ENCODE data around the gene GPR158. TPM values are rescaled to one million over a fixed set of nuclear protein-coding genes. Genes with fewer than 3 reads are reported as not detected.

Gene GPR158
- total and polyA plus RNA-seq, 9 of the 15 experiments (the other 6 are each of a cell fraction or from before 2014, with no cell fraction given), result 4.0 to 7.6 (median 5.0) TPM

DNA sequence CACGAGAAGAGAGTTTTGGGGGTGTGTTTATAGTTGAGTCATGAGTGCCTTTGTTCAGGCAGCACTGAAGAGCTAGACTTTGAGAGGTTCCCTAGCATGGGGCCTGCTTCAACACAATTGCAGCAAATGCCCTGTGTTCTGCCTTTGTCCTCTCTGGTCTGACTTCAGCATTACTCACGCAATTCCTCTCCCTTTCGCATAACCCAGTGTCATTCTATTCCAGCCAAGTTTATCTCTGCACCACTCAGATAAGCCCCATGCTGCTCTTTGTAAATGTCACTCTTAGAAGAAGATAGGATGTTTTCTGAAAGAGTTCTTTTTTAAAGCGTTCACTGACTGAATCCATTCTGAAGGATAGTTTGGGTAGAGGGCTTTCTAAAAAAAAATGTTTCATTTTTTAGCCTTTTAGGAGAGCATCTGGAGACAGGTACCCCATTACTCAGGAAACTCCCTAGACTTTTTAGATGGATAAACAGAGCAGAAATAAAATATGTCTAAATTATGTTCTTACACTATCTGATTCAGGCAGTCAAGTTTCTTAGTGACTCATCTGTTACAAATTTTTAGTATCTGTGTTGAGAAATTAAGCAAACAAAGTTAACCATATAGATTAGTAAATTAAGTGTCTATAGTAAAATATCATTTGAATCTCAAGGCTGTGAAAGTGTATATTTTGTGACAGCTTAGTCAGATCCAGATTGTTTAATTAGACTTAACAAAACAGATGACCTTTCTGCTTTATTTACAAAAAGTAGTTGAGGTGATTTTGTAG, 318.5 kb downstream of the GPR158 start (continued):
- TF ChIP-seq, protein P1, sequence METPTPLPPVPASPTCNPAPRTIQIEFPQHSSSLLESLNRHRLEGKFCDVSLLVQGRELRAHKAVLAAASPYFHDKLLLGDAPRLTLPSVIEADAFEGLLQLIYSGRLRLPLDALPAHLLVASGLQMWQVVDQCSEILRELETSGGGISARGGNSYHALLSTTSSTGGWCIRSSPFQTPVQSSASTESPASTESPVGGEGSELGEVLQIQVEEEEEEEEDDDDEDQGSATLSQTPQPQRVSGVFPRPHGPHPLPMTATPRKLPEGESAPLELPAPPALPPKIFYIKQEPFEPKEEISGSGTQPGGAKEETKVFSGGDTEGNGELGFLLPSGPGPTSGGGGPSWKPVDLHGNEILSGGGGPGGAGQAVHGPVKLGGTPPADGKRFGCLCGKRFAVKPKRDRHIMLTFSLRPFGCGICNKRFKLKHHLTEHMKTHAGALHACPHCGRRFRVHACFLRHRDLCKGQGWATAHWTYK (CRISPR knock-in tag; IDR thresholded peaks at IDR 0.05), result no peak
- TF ChIP-seq MIER1 (IDR thresholded peaks at IDR 0.05; ENCODE audit: low read depth) (no peak), IFI16 (CRISPR knock-in tag; IDR thresholded peaks at IDR 0.05) (no peak), ESRRA (IDR thresholded peaks at IDR 0.05; ENCODE audit: borderline replicate concordance, low read depth) (peak; percentile 79; the same call in 1 of the 2 replicates), POLR2AphosphoS2 (IDR thresholded peaks at IDR 0.05; ENCODE audit: low read length) (no peak), ZNF316 (IDR thresholded peaks at IDR 0.05) (peak; percentile 72), NONO (IDR thresholded peaks at IDR 0.05; ENCODE audit: low read depth in 2 of 2, low read length in 1 of 2) (peak in 1 of 2 experiments; percentile 71; a peak in 2 of 4 replicates), JUN (IDR thresholded peaks at IDR 0.05; ENCODE audit: borderline replicate concordance, low read depth, low read length) (peak; percentile 94), JUN (CRISPR knock-in tag; IDR thresholded peaks at IDR 0.05; ENCODE audit: borderline replicate concordance) (no peak), BACH1 (tag; IDR thresholded peaks at IDR 0.05) (peak; percentile 43; the same call in 1 of the 2 replicates), NCOR1 (IDR thresholded peaks at IDR 0.05) (peak; percentile 91), MTA2 (IDR thresholded peaks at IDR 0.05; ENCODE audit: low read depth) (peak; percentile 89)
- TF ChIP-seq, protein P2, sequence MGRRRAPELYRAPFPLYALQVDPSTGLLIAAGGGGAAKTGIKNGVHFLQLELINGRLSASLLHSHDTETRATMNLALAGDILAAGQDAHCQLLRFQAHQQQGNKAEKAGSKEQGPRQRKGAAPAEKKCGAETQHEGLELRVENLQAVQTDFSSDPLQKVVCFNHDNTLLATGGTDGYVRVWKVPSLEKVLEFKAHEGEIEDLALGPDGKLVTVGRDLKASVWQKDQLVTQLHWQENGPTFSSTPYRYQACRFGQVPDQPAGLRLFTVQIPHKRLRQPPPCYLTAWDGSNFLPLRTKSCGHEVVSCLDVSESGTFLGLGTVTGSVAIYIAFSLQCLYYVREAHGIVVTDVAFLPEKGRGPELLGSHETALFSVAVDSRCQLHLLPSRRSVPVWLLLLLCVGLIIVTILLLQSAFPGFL (CRISPR knock-in tag; IDR thresholded peaks at IDR 0.05), result no peak
- TF ChIP-seq, protein P3, sequence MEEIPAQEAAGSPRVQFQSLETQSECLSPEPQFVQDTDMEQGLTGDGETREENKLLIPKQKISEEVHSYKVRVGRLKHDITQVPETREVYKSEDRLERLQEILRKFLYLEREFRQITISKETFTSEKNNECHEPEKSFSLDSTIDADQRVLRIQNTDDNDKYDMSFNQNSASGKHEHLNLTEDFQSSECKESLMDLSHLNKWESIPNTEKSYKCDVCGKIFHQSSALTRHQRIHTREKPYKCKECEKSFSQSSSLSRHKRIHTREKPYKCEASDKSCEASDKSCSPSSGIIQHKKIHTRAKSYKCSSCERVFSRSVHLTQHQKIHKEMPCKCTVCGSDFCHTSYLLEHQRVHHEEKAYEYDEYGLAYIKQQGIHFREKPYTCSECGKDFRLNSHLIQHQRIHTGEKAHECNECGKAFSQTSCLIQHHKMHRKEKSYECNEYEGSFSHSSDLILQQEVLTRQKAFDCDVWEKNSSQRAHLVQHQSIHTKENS (CRISPR knock-in tag; IDR thresholded peaks at IDR 0.05), result no peak
- TF ChIP-seq, protein P4, sequence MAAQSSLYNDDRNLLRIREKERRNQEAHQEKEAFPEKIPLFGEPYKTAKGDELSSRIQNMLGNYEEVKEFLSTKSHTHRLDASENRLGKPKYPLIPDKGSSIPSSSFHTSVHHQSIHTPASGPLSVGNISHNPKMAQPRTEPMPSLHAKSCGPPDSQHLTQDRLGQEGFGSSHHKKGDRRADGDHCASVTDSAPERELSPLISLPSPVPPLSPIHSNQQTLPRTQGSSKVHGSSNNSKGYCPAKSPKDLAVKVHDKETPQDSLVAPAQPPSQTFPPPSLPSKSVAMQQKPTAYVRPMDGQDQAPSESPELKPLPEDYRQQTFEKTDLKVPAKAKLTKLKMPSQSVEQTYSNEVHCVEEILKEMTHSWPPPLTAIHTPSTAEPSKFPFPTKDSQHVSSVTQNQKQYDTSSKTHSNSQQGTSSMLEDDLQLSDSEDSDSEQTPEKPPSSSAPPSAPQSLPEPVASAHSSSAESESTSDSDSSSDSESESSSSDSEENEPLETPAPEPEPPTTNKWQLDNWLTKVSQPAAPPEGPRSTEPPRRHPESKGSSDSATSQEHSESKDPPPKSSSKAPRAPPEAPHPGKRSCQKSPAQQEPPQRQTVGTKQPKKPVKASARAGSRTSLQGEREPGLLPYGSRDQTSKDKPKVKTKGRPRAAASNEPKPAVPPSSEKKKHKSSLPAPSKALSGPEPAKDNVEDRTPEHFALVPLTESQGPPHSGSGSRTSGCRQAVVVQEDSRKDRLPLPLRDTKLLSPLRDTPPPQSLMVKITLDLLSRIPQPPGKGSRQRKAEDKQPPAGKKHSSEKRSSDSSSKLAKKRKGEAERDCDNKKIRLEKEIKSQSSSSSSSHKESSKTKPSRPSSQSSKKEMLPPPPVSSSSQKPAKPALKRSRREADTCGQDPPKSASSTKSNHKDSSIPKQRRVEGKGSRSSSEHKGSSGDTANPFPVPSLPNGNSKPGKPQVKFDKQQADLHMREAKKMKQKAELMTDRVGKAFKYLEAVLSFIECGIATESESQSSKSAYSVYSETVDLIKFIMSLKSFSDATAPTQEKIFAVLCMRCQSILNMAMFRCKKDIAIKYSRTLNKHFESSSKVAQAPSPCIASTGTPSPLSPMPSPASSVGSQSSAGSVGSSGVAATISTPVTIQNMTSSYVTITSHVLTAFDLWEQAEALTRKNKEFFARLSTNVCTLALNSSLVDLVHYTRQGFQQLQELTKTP (IDR thresholded peaks at IDR 0.05; ENCODE audit: low read depth in 1 of 2, partially characterized antibody in 2 of 2), result peak in 1 of 2 experiments; percentile 67
- TF ChIP-seq, protein P5, sequence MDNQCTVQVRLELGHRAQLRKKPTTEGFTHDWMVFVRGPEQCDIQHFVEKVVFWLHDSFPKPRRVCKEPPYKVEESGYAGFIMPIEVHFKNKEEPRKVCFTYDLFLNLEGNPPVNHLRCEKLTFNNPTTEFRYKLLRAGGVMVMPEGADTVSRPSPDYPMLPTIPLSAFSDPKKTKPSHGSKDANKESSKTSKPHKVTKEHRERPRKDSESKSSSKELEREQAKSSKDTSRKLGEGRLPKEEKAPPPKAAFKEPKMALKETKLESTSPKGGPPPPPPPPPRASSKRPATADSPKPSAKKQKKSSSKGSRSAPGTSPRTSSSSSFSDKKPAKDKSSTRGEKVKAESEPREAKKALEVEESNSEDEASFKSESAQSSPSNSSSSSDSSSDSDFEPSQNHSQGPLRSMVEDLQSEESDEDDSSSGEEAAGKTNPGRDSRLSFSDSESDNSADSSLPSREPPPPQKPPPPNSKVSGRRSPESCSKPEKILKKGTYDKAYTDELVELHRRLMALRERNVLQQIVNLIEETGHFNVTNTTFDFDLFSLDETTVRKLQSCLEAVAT (IDR thresholded peaks at IDR 0.05), result peak in 1 of 2 experiments; percentile 99; a peak in 2 of 4 replicates
